ENCODE measurements around the gene GNL2.
A peak's percentile ranks its signal among the peaks of the same experiment; 100 is the strongest.
"Not testable (repeated sequence)": the region's sequence is repeated elsewhere in the genome, so short reads cannot be mapped to it uniquely, and the experiment has no call there.

GNL2 gene

GRCh38 chr1:37559080-37559479 is 36.7 kb downstream of the GNL2 start:
- DNase-seq (ENCODE audit: low read depth): no peak

GRCh38 chr1:37558411-37558810 is 37.3 kb downstream of the GNL2 start:
- no peak for DNase-seq (ENCODE audit: low read depth)

GRCh38 chr1:37557402-37557801 is 38.3 kb downstream of the GNL2 start:
- no peak for DNase-seq (ENCODE audit: low read depth)

- DNase-seq (ENCODE audit: low read depth): no peak
Observed at GRCh38 chr1:37556712-37557196, 39.0 kb downstream of the GNL2 start, which contains the start of gene DNALI1. Gene DNALI1 (plus strand): TSS chr1:37556940. CDS start chr1:37556995, 55 bp downstream.

GRCh38 chr1:37553927-37554808 is 41.6 kb downstream of the GNL2 start, which contains the start of gene SNIP1:
Gene SNIP1 (minus strand): TSS chr1:37554293. CDS start chr1:37554229, 64 bp downstream.
- peak; percentile 84 for DNase-seq (ENCODE audit: low read depth)

GRCh38 chr1:37553598-37553926 is 42.2 kb downstream of the GNL2 start:
- no peak for DNase-seq (ENCODE audit: low read depth)

- no peak for DNase-seq (ENCODE audit: low read depth)
Observed at GRCh38 chr1:37549341-37549740, 46.4 kb downstream of the GNL2 start.

GRCh38 chr1:37545019-37545418 is 50.7 kb downstream of the GNL2 start:
- DNase-seq (ENCODE audit: low read depth): no peak

GRCh38 chr1:37544530-37544929 is 51.2 kb downstream of the GNL2 start:
- DNase-seq (ENCODE audit: low read depth): no peak

- DNase-seq (ENCODE audit: low read depth): no peak
Observed at GRCh38 chr1:37540036-37540785, 55.5 kb downstream of the GNL2 start.

GRCh38 chr1:37539154-37539553 is 56.6 kb downstream of the GNL2 start:
- DNase-seq (ENCODE audit: low read depth): not testable (repeated sequence)

GRCh38 chr1:37537378-37537777 is 58.4 kb downstream of the GNL2 start:
- no peak for DNase-seq (ENCODE audit: low read depth)

- DNase-seq (ENCODE audit: low read depth): no peak
Observed at GRCh38 chr1:37533317-37534093, 62.2 kb downstream of the GNL2 start.

- DNase-seq (ENCODE audit: low read depth): not testable (repeated sequence)
Observed at GRCh38 chr1:37532418-37533156, 63.1 kb downstream of the GNL2 start.

- not testable (repeated sequence) for DNase-seq (ENCODE audit: low read depth)
Observed at GRCh38 chr1:37529888-37530287, 65.8 kb downstream of the GNL2 start.

GRCh38 chr1:37519613-37520012 is 76.1 kb downstream of the GNL2 start:
- no peak for DNase-seq (ENCODE audit: low read depth)

- peak; percentile 36 for DNase-seq (ENCODE audit: low read depth)
Observed at GRCh38 chr1:37518929-37519328, 76.8 kb downstream of the GNL2 start.

GRCh38 chr1:37518241-37518640 is 77.5 kb downstream of the GNL2 start:
- not testable (repeated sequence) for DNase-seq (ENCODE audit: low read depth)

GRCh38 chr1:37517569-37517968 is 78.2 kb downstream of the GNL2 start:
- no peak for DNase-seq (ENCODE audit: low read depth)

All from stimulated activated CD8-positive, alpha-beta memory T cell treated with anti-CD3 and anti-CD28 coated beads, Interleukin-4, amount 100 ng/mL, for 24 hours (primary cell).